HG03439 (cell line): Measurements from ENCODE around the gene CAMKK2.
"Not testable (repeated sequence)": the region's sequence is repeated elsewhere in the genome, so short reads cannot be mapped to it uniquely, and the experiment has no call there.

Source experiments
- ATAC-seq: cut with Tn5 transposase; IDR thresholded peaks from one replicate; pipeline ENCODE4 v1.9.1; 2021; ENCODE audit warnings: mild to moderate bottlenecking, moderate library complexity; ENCODE audit not compliant: unreplicated experiment

The CAMKK2 gene

GRCh38 chr12:121296618-121297434 is at the start of gene CAMKK2:
CAMKK2 (minus strand) TSS chr12:121296709; CDS start chr12:121274526, 22,183 bp downstream.
- ATAC-seq = peak; percentile 68

GRCh38 chr12:121345151-121345815 is 48.8 kb upstream of the CAMKK2 start:
- ATAC-seq = no peak

DNA sequence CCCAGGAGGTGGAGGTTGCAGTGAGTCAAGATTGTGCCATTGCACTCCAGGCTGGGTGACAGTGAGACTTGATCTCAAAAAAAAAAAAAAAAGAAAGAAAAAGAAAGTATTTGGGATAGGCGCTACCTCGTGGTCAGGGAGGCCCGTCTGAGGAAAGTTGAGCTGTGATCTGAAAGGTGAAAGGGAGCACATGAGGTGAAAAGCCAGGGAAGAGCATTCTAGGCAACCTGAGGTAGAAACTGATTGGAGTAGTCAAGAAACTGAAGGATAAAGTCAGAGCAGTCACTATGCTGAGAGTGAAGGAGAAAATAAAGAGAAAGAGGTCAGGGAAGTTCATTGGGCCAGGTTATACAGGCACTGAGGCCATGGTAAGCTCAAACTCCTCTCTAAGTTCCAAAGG is 48.0 kb upstream of the CAMKK2 start:
- ATAC-seq = no peak

DNA sequence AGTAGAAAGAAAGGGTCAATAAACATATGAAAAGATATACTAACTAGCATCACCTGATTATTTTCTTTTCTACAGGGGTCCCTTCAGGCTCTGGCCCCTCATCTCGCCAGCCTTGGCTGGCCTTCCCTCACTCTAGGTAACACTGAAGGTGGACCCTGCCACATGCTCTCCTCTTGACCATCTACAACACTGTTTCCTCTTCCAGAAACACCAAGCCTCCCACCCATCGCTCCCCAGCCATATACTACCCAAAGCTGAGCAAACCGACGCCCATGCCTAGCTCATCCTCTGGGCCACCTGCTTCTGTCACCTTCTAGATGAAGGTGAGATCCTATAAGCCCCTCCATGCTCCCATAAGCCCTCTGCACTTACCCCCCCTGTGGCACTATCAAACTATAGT is 40.9 kb upstream of the CAMKK2 start:
- no peak for ATAC-seq

GRCh38 chr12:121334513-121335343 is 38.2 kb upstream of the CAMKK2 start:
- ATAC-seq = no peak

- no peak for ATAC-seq
Observed at GRCh38 chr12:121333747-121334146, 37.2 kb upstream of the CAMKK2 start.

DNA sequence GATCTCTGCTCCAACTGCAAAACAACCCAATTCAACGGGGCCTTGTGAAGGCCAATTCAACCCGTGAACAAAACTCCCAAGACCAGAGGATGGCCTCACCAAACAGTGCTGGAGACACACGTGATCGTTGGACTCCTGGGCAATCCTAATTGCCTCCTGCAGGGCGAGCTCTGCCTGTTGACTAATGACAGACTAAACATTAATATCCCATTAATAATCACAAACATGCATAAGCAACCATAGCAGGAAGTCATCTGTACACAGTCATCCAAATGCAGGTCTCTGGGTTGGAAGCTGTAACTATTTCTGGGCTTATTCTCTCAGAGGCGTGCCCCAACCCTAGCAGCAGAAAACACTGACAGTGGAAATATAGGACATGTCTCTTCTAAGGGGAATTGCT is 34.7 kb upstream of the CAMKK2 start:
- ATAC-seq = no peak

DNA sequence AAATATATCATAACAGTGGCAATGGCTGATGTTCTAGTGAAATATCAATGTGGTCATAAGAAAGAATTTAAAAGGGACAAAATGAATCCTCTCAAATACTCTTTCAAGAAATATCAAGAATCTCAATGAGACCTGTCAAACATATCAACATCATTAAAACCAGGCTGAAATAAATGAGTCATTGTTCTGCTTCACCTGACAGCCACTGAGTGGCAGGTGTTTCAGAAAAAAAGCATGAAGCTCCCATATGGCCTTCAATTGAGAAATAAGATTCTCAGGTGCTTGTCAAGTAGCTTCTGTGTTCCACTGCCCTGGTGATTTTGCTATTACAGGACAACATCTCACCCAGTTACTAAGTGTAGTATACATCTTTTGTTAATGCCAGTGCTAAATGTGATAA is 34.2 kb upstream of the CAMKK2 start:
- no peak for ATAC-seq

DNA sequence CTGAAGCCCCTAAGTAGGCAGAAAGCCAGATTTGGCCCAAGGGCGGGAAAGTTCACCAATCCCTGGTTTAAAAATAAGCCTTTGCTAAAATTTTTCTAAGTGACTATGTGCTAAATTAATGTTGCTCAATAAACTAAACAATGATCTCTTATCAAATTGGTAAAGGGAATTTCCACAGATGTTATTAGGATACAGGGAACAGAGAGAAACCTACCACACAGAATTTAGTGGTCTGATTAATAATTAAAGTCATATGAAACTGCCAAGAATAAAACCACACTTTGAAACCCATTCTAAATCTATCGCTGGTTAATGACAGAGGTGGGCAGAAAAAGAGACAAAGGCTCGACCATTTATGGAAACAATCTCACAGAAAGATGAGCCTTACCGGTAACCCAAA is 33.7 kb upstream of the CAMKK2 start:
- no peak for ATAC-seq

- no peak for ATAC-seq
Observed at GRCh38 chr12:121328620-121329019, 32.1 kb upstream of the CAMKK2 start.

DNA sequence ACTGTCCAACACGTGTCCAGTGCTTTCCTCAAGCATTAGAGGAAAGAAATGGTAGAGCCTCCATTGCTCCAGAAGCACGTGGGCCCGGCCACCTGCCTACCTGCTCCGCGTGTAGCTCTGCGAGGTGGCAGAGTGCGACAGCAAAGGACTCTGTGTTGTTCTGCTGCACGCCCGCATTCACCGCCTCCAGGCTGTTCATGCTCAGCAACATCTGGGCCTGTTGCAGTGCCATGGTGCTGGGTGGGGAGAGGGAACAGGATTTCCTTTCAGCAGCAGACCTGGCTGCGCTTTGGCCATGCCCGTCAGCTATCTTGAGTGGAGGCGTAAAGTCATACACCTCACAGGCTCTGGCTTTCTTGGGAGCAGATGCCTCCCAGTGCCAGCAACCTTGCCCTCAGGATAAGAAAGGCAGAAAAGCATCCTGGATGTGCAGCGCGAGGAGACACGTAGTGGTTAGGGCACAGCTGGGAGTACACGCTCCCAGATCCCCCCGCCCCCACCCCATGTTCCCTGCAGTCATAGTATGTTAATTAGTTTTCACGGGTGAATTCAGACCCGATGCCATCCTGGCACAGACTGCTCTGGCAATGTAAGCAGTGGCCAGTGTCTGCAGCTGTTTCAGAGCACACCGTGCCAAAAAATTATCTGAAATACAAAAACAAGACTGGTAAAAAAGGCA is 30.6 kb upstream of the CAMKK2 start:
- ATAC-seq = no peak

GRCh38 chr12:121325922-121326396 is 29.4 kb upstream of the CAMKK2 start:
- no peak for ATAC-seq

GRCh38 chr12:121323908-121324307 is 27.4 kb upstream of the CAMKK2 start:
- ATAC-seq = no peak

DNA sequence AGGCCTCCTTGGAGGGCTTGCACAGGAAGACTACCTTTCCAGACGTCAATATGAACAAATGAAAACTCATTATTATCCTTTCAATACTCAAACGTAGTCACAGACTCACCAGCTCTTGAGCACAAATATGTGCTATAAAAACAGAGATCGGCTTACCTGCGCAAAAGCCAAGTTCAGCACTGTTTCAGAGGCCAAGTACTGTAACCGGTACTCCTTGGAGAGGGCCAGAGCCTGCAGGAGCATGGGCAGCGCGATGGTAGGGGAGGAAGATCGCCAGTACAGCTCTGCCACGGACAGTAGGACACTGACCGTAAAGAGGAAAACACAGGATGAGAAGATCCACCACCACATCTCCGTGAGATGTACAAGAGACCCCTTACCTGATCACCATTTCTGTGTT is 21.6 kb upstream of the CAMKK2 start:
- no peak for ATAC-seq

GRCh38 chr12:121314431-121314830 is 17.9 kb upstream of the CAMKK2 start:
- ATAC-seq = no peak

GRCh38 chr12:121310231-121310630 is 13.7 kb upstream of the CAMKK2 start:
- ATAC-seq = not testable (repeated sequence)

DNA sequence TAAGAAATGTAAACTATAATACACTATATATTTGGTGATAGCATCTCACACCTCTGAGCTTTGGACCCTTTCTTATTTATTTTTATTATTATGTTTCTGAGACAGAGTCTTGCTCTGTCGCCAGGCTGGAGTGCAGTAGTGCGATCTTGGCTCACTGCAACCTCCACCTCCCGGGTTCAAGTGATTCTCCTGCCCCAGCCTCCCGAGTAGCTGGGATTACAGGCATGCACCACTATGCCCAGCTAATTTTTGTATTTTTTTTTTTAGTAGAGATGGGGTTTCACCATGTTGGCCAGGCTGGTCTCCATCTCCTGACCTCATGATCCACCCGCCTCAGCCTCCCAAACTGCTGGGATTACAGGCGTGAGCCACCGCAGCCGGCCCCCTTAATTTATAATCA is 10.9 kb upstream of the CAMKK2 start:
- not testable (repeated sequence) for ATAC-seq

DNA sequence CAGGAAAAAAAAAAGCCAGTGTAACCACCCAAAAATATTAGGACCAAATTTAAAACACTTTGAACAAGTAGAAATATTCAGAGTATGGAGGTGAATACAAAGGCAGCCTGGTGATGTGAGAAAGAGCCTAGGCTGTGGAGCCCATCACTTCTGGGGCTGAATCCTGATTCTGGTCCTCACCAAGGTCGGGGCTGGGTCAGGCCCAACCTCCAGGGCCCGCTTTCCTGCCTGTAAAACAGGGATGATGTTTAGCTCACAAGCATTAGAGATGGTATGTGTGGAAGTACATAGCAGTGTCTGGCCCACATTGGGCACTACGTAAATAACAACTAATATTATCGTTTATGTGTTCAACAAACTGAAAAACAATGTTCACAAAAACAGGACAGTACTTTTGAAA is 7.8 kb upstream of the CAMKK2 start:
- no peak for ATAC-seq

GRCh38 chr12:121301876-121302275 is 5.4 kb upstream of the CAMKK2 start:
- ATAC-seq = no peak

DNA sequence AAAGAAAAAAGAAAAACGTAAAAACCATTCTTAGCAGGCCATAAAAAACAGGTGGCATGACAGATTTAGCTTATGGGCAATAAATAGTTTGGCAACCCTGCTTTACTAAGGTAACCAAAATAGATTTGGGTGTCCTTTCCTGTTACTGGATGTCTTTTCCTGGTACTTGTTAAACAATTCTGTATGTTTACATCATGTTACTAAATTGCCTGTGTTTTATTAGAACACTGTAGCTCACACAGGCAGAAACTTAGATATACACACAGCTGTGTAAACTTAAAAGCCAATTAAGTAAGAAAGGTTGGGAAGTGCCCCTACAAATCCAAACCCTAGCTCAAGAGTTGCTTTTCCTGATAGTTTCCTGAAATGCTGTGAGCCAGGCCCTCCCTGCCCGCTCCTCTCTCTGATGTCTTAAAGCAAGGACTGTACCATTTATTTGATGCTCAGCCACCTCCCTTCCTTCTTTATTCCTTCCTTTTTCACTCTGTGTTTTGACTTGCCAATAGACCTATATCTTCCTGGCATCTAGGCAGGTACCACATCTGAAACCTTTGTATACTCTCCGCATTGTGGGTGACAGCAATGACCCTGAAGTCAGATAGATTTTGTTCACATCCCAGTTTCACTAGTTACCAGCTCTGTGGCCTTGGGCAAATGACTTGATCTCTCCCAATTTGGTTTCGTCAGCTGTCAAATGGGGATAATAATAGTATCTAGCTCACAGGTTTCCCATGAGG is 3.7 kb upstream of the CAMKK2 start:
- ATAC-seq = no peak
